Suprapubic skin (tissue), 4 donors: ENCODE data around the gene USF1. TPM values are rescaled to one million over a fixed set of nuclear protein-coding genes. Genes with fewer than 3 reads are reported as not detected.

Source experiments
- DNase-seq, 2 donors: peaks; one replicate each; pipeline ENCODE4 v3.0.0-alpha.2; 2019; ENCODE audit warnings: low spot score in 2 of 2
- H3K27ac ChIP-seq: fragments of 200-600 bp; sonication (generic); one replicate; pipeline ENCODE4 v1.5.1; 2019
- H3K27me3 ChIP-seq: fragments of 200-600 bp; sonication (generic); one replicate; pipeline ENCODE4 v1.5.1; 2019
- H3K36me3 ChIP-seq: fragments of 200-600 bp; sonication (generic); one replicate; pipeline ENCODE4 v1.5.1; 2019
- H3K4me1 ChIP-seq: fragments of 200-600 bp; sonication (generic); one replicate; pipeline ENCODE4 v1.5.1; 2019
- H3K4me3 ChIP-seq: fragments of 200-600 bp; sonication (generic); one replicate; pipeline ENCODE4 v1.5.1; 2019; ENCODE audit warnings: mild to moderate bottlenecking
- H3K9me3 ChIP-seq: fragments of 200-600 bp; sonication (generic); one replicate; pipeline ENCODE4 v1.5.1; 2019
- CTCF ChIP-seq, 2 donors: fragments of 200-600 bp in 1 of 2; fragments of 450-650 bp in 1 of 2; sonication (generic) in 1 of 2; IDR thresholded peaks; one replicate each; pipeline ENCODE4 v1.5.1; 2016 to 2019; ENCODE audit warnings: antibody characterized with exemption in 2 of 2, mild to moderate bottlenecking in 1 of 2, moderate library complexity in 1 of 2
- EP300 ChIP-seq: sonication (generic); formaldehyde crosslinking; IDR thresholded peaks from one replicate; pipeline ENCODE4 v1.6.1; 2017; ENCODE audit warnings: antibody characterized with exemption
- POLR2A ChIP-seq, 2 donors: fragments of 450-650 bp; IDR thresholded peaks; one replicate each; pipeline ENCODE4 v1.6.1; 2017; ENCODE audit warnings: antibody characterized with exemption in 2 of 2, mild to moderate bottlenecking in 2 of 2, moderate library complexity in 2 of 2
- POLR2AphosphoS5 ChIP-seq, 3 donors: sonication (generic); formaldehyde crosslinking; IDR thresholded peaks; one replicate each; pipeline ENCODE4 v1.6.1; 2017; ENCODE audit warnings: antibody characterized with exemption in 3 of 3
- WGBS: methylation state at CpG from one replicate; pipeline ENCODE4 v1.1.5; 2018; 5-methylcytosine and 5-hydroxymethylcytosine counted together
- total RNA-seq, 4 donors: library from RNA; depleted of rRNA; stranded (reverse); fragments of >200 nt; gene quantifications; one replicate each; pipeline ENCODE4 v1.1.0, GENCODE V29; 2016

Gene USF1
- total RNA-seq, 4 donors from 2014 or later = 33.9 to 88.7 (median 43.7) TPM

- peak in 2 of 3 donors; percentile 70 to 81 for TF ChIP-seq POLR2AphosphoS5 (IDR thresholded peaks at IDR 0.05)
- TF ChIP-seq POLR2A (IDR thresholded peaks at IDR 0.05) = no peak
- H3K27ac ChIP-seq = peak overlapping the region; percentile 74
- WGBS = 43% methylated on average over 12 of the region's 12 CpGs
- no peak overlapping the region for H3K4me3 ChIP-seq
- peaks cover 50% of the 10 kb centered on the region for H3K4me1 ChIP-seq
- H3K27me3 ChIP-seq = no peaks in the 10 kb centered on the region
- peaks cover under 1% of the 10 kb centered on the region for H3K36me3 ChIP-seq
- H3K9me3 ChIP-seq = no peaks in the 10 kb centered on the region
- peak in 1 of 2 donors; percentile 82 for DNase-seq
Measured at GRCh38 chr1:161074676-161075368, 29.0 kb upstream of the USF1 start.

DNA sequence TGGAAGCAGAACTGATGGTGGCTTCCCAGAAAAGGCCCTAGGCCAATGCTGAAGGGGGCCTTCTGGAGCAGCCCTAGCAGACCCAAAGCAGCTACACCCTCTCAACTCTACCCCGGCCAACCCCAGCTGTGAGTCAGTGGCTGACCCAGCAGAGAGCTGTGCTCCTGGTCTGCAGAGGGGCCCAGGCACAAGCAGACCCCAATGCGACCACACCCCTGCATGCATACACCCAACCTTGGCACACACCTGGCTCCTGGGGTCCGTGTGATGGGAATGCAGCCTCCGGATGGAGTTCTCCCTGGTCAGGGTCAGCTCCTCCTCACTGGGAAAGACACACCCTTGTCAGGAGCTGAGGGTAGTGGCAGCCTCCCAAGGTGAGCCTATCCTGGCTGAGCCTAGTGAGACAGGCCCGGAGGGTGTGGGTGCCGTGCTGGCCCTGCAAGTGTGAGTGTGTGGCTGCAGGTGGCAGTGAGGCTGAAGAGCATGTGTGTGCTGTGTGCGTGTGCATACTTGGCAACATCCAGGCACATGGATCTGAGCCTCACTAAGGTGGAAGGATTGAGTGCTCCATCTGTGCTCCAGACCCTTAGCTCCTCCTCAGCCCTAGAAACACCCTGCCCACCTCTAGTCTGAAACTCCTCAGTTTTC is 27.8 kb upstream of the USF1 start:
- no peak overlapping the region for H3K4me3 ChIP-seq
- peak overlapping the region; percentile 74 for H3K27ac ChIP-seq
- WGBS = 45% methylated on average over 5 of the region's 7 CpGs
- no peaks in the 10 kb centered on the region for H3K27me3 ChIP-seq
- peaks cover 3% of the 10 kb centered on the region for H3K36me3 ChIP-seq
- H3K4me1 ChIP-seq = peaks cover 46% of the 10 kb centered on the region
- peak in 1 of 2 donors; percentile 12 for TF ChIP-seq CTCF (IDR thresholded peaks at IDR 0.05)
- peak in 2 of 3 donors; percentile 15 to 25 for TF ChIP-seq POLR2AphosphoS5 (IDR thresholded peaks at IDR 0.05)
- TF ChIP-seq POLR2A (IDR thresholded peaks at IDR 0.05) = no peak
- DNase-seq = peak in 1 of 2 donors; percentile 85
- H3K9me3 ChIP-seq = no peaks in the 10 kb centered on the region

DNA sequence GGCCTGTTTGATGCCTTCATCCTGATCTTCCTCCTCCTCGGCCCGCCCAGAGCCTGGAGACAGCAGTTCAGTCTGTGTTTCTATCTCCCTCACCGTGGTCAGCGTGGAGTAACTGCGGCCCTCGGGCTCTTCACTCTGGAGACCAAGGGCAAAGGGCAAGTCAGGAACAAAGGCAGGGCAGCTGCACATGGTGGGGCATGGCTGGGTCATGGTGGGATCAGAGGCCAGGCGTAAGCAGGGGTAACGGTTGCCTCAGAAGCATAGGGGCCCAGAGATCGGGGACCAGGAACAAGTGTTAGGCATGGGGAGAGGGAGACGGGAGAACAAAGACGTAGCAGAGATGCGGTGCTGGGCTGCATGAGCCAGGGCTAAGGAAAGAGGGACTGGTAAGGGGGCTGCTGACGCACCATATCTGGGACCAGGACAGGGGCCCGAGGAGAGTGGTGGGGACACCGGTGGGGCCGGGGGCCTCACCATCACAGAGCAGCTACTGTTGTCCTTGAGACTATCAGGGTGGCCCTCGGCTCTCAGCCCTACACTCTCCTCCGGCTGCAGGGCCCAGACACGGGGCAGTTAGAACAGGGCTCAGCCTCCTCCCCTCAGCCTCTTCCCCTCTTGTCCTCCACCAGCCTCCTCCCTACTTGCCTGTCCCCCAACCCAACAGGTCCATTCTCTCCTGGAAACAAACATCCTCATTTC is 27.1 kb upstream of the USF1 start:
- H3K27me3 ChIP-seq = no peaks in the 10 kb centered on the region
- 92% methylated on average over 19 of the region's 19 CpGs for WGBS
- H3K27ac ChIP-seq = no peak overlapping the region

DNA sequence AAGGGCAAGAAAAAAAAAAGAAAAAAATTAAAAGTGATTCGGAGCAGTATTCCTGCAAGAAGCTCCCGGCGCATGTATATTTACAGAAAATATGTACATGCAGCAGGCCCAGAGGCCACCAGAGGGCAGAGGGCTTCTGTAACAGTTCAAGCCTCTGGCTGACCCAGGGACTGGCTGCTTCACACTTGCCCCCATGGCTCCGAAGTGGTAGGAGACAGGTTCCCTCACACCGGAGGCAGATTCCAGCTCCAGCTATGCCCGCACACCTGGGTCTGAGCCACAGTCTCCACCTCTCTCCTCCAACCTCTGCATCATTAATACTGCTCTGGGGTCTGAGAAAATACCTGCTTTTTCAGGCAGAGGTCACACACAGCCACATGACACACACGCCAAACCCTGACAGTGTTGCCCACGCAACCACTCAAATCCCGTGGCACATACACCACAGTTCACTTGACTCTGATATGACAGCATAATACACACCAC is 26.2 kb upstream of the USF1 start:
- Histone ChIP-seq H3K27ac (no peak overlapping the region), H3K4me3 (no peak overlapping the region), H3K4me1 (peaks cover 50% of the 10 kb centered on the region), H3K27me3 (no peaks in the 10 kb centered on the region), H3K9me3 (no peaks in the 10 kb centered on the region), H3K36me3 (peaks cover 3% of the 10 kb centered on the region)
- TF ChIP-seq EP300 = no peak
- TF ChIP-seq CTCF (IDR thresholded peaks at IDR 0.05) = peak; percentile 55 to 66
- no peak for TF ChIP-seq POLR2AphosphoS5 (IDR thresholded peaks at IDR 0.05)
- DNase-seq = no peak
- WGBS = 74% methylated on average over 9 of the region's 9 CpGs

More for the DNA sequence above, 27.1 kb upstream of the USF1 start:
- no peak for TF ChIP-seq POLR2A (IDR thresholded peaks at IDR 0.05)
- no peak for TF ChIP-seq POLR2AphosphoS5 (IDR thresholded peaks at IDR 0.05)
- TF ChIP-seq CTCF (IDR thresholded peaks at IDR 0.05) = no peak
- TF ChIP-seq EP300 = no peak
- peaks cover 50% of the 10 kb centered on the region for H3K4me1 ChIP-seq
- DNase-seq = no peak
- H3K9me3 ChIP-seq = no peaks in the 10 kb centered on the region
- H3K36me3 ChIP-seq = peaks cover 3% of the 10 kb centered on the region
- H3K4me3 ChIP-seq = no peak overlapping the region

- H3K36me3 ChIP-seq = peaks cover 3% of the 10 kb centered on the region
- TF ChIP-seq POLR2AphosphoS5 (IDR thresholded peaks at IDR 0.05) (no peak), EP300 (no peak), CTCF (IDR thresholded peaks at IDR 0.05) (no peak), POLR2A (IDR thresholded peaks at IDR 0.05) (no peak)
- DNase-seq = no peak
- no peaks in the 10 kb centered on the region for H3K9me3 ChIP-seq
- 91% methylated on average over 4 of the region's 4 CpGs for WGBS
- peaks cover 46% of the 10 kb centered on the region for H3K4me1 ChIP-seq
- no peak overlapping the region for H3K4me3 ChIP-seq
- no peak overlapping the region for H3K27ac ChIP-seq
- H3K27me3 ChIP-seq = no peaks in the 10 kb centered on the region
Measured at GRCh38 chr1:161070761-161071160, 25.0 kb upstream of the USF1 start.
